Ovary (tissue), 3 donors: Measurements from ENCODE around the gene CDKAL1.

Experiments
- POLR2A ChIP-seq: fragments of 450-650 bp; IDR thresholded peaks from one replicate; pipeline ENCODE4 v1.6.1; 2017; ENCODE audit warnings: antibody characterized with exemption, mild to moderate bottlenecking, moderate library complexity
- TF ChIP-seq, protein P1 (sequence below), 3 donors: fragments of 450-650 bp in 2 of 3; fragments of 200-600 bp in 1 of 3; IDR thresholded peaks; one replicate each; pipeline versions ENCODE4 v1.5.1 to v1.8.0; 2016 to 2022; ENCODE audit warnings: antibody characterized with exemption in 3 of 3, mild to moderate bottlenecking in 1 of 3
- donor health status: DM: no; HTN: no; CAD: no.

GRCh38 chr6:20716865-20717264, 182.6 kb downstream of the CDKAL1 start:
- TF ChIP-seq, protein P1, sequence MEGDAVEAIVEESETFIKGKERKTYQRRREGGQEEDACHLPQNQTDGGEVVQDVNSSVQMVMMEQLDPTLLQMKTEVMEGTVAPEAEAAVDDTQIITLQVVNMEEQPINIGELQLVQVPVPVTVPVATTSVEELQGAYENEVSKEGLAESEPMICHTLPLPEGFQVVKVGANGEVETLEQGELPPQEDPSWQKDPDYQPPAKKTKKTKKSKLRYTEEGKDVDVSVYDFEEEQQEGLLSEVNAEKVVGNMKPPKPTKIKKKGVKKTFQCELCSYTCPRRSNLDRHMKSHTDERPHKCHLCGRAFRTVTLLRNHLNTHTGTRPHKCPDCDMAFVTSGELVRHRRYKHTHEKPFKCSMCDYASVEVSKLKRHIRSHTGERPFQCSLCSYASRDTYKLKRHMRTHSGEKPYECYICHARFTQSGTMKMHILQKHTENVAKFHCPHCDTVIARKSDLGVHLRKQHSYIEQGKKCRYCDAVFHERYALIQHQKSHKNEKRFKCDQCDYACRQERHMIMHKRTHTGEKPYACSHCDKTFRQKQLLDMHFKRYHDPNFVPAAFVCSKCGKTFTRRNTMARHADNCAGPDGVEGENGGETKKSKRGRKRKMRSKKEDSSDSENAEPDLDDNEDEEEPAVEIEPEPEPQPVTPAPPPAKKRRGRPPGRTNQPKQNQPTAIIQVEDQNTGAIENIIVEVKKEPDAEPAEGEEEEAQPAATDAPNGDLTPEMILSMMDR (IDR thresholded peaks at IDR 0.05): no peak
- TF ChIP-seq POLR2A: no peak
